GM18519 (cell line): Measurements from ENCODE around the gene SNTA1.
"Not testable (repeated sequence)": the region's sequence is repeated elsewhere in the genome, so short reads cannot be mapped to it uniquely, and the experiment has no call there.

ENCODE experiments used
- ATAC-seq: cut with Tn5 transposase; IDR thresholded peaks from one replicate; pipeline ENCODE4 v1.9.1; 2021; ENCODE audit warnings: mild to moderate bottlenecking, moderate library complexity; ENCODE audit not compliant: unreplicated experiment, low FRiP score

SNTA1 gene

DNA sequence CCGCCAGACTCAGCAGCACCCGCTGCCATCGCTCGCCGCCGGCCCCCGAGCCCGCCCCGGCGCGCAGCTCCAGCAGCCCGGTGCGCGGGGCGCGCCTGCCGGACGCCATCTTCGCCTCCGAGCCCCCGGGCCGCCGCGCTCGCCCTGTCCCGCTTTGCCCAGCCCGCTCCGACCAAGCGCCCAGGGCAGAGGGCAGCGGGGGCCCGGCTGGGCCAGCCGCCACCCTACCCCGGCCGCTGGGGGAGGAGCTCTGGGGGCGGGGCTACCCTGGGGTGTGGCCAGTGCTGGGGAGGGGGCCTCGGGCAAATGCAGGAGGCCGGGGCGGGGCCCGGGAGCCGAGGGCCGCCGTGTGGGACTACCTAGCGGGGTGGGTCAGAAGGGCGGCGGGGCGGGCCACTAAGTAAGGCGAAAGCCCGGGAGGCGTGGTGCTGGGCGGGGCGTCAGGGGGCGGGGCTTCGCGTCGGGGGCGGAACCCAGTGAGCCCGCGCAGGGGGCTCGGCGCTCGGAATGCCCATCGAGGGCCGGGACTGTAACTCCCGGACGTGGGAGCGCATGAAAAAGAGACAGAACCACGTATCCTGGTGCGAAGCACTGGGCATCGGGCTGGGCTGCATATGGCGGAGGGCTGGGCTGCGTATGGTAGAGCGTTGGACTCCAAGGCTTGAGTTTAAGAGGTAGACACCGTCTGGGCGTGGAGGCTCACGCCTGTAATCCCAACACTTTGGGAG lies at the start of gene SNTA1:
TSS of gene SNTA1 (minus strand) at position 252 of the 728 bp plus-strand sequence. CDS start at position 109, 143 bp downstream.
- no peak for ATAC-seq

DNA sequence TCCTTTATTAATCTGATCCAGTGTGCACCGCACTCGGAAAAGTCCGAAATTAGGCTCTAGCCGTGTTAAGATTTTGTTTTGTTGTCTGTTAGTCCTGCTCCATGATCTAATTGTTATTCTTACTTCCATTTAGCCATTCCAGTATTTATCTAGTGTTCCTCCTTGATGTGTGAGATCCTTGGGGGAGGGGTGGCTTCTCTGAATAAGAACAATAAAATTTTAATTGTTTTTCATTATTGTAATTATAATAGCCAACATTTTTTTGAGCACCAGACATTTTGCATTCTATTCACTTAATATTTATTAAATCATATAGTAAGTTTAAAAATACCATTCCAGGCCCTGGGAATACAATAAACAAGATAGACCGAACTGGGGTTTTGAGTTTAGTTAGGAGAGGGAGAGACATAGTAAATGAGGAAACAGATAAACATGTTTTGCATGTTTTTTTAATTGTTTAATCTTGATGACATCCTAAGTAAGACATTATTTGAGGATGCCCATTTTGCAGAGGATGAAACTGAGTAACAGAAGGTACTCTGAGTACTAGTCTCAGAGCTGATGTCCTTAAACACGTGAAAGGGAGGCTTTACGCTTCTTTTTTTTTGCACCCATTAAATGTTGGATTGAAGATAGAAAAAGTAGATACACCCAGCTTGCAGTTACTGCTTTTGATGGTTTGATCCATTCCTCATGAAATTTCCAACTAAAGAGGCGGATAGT lies 47.5 kb upstream of the SNTA1 start:
- no peak for ATAC-seq

DNA sequence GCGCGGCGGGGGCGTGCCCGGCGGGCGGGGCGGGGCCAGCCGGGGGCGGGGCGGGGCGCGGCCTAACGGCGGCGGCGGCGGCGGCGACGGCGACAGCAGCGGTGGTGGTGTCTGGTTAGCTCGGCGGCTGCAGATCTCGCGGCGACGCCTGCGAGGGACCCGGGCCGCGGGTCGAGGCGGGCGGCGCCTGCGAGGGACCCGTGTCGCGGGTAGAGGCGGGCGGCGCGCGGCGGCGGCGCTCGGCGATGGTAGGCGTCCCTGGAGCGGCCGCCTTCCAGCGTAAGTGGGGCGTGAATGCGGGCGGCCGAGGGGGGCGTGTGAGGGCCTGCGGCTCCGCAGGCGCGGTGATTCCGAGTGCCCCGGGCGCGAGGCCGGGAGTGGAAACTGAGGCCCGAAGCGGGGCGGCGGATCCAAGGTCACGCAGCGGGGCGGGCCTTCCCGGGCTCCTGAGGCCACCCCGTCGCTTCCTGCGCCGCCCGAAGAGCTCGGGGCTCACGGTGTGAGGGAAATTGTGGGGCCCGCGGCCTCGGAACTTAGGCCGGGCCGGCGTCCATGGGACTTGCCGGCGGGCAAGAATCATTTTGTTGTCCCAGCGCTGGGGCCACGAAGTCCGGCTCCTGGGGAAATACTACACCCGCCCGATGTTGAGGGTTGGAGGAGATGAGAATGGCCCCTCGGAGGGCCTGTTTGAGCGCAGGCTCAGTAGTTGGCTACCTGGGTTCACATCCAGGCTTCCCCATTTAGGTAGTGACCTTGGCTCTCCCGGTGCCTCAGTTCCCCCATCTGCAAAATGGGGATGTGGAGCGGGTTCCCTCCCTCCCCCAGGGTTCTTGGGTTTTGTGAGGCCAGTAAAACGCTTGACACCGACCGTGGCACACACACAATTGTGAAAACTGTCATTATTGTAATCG lies 46.7 kb upstream of the SNTA1 start, which contains the start of gene CBFA2T2:
TSS of gene CBFA2T2 (plus strand) at position 74 of the 911 bp plus-strand sequence. CDS start at position 246, 172 bp downstream.
- peak; percentile 62 for ATAC-seq

DNA sequence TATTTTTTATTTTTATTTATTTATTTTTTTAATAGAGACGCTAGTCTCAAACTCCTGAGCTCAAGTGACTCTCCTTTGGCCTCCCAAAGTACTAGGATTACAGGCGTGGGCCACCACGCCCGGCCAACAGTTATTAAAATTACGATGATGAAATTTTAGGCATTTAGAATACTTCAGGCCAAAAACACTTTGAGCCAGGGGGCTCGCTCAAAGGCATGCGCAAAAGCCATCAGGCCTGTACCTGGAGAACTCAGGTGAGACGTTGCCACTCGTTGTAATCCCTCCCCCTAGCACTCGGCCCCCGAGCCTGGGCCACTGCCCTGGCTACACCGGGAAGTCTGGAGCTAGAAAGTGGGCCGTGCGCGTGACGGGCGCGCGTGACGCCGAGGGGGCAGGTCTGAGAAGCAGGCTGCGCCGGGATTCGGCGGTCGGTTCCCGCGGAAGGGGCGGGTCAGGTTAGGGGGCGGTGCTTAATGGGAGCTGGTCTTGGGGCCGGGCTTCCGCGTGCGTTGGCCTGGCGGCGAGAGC lies 46.0 kb upstream of the SNTA1 start:
- ATAC-seq: peak; percentile 73

DNA sequence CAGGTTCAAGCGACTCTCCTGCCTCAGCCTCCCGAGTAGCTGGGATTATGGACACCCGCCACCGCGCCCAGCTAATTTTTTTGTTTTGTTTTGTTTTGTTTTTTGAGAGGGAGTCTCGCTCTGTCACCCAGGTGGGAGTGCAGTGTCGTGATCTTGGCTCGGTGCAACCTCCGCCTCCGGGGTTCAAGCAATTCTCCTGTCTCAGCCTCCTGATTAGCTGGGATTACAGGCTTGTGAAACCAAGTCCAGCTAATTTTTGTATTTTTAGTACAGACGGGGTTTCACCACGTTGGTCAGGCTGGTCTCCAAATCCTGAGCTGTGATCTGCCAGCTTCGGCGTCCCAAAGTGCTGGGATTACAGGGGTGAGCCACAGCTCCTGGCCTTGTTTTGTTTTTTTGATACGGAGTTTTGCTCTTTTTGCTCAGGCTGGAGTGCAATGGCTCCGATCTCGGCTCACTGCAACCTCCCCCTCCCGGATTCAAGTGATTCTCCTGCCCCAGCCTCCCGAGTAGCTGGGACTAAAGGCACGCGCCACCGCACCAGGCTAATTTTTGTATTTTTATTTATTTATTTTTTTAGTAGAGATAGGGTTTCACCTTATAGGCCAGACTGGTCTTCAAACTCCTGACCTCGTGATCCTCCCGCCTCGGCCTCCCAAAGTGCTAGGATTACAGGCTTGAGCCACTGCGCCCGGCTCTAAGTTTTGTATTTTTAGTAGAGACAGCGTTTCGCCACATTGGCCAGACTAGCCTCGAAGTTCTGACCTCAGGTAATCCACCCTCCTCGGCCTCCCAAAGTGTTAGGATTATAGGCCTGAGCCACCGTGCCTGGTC lies 45.3 kb upstream of the SNTA1 start:
- not testable (repeated sequence) for ATAC-seq

DNA sequence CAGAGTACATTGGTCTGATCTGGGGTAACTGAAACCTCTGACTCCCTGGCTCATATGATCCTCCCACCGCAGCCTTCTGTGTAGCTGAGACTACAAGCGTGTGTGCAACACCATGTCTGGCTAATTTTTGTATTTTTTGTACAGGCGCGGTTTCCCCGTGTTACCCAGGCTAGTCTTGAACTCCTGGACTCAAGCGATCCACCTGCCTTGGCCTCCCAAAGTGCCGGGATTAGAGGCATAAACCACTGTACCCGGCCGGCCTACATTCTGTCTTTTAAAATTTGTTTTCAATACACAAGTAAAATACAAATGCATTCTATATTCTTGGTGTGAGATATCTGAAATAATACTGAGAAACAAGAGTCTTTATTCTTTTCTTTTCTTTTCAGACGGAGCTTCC lies 44.6 kb upstream of the SNTA1 start:
- no peak for ATAC-seq

DNA sequence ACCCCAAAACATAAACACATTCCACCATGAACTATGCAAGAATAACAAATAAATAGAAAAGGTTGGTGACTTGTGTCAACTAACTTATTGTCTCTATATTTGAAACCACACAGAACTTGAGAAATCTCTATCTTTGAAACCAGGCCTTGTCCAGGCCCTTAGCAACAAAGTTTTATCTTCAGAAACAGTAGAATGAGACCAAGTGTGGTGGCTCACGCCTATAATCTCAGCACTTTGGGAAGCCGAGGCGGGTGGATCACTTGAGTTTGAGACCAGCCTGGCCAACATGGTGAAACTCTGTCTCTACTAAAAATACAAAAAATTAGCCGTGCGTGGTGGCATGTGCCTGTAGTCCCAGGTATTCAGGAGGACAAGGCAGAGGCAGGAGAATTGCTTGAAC lies 39.6 kb upstream of the SNTA1 start:
- ATAC-seq: not testable (repeated sequence)

DNA sequence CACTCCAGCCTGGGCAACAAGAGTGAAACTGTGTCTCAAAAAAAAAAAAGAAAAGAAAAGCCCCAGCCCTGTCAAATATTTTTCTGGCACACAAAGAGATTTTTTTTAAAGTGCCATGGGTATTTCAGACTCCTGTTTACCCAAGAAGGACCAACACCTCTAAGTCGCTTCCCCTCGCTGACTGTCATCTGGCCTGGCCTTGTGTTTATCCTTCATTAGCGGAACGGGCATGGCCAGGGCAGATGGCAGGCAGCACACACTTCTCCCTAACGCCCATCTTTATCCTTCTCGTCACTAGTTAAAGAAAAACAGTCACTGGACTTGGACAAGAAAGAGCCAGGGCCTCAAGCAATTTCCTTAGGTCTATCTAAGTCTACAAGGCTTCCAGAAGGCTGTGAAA lies 39.0 kb upstream of the SNTA1 start:
- no peak for ATAC-seq

DNA sequence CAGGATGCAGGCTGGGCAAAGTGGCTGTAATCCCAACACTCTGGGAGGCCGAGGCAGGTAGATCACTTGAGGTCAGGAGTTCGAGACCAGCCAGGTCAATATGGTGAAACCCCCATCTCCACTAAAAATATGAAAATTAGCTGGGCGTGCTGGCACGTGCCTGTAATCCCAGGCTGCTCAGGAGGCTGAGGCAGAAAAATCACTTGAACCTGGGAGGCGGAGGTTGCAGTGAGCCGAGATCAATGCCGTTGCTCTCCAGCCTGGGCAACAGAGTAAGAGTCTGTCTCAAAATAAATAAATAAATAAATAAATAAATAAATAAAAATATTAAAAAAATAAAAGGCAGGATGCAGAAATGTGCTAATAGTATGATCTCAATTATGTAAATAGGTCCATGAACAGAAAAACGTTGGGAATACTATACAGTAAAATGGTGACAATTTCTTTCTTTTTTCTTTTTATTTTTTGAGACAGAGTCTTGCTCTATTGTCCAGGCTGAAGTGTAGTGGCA lies 37.9 kb upstream of the SNTA1 start:
- ATAC-seq: no peak

DNA sequence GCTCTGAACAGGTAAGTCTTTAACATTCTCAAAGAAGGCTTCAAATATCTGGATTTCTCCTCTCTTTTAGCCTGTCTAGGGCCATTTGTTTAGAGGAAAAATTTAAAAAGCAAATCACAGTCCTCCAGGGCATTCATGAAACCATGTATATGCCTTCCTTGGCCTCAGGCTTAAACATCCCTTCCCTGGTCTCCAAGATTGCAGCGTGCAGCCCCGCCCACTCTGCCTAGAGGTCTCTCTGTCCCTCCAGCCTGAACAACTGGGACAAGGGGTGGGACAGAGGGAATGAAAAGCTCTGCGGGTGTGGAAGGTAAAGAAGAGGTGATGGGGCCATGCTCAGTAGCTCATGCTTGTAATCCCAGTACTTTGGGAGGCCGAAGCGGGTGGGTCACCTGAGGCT lies 36.5 kb upstream of the SNTA1 start:
- no peak for ATAC-seq

DNA sequence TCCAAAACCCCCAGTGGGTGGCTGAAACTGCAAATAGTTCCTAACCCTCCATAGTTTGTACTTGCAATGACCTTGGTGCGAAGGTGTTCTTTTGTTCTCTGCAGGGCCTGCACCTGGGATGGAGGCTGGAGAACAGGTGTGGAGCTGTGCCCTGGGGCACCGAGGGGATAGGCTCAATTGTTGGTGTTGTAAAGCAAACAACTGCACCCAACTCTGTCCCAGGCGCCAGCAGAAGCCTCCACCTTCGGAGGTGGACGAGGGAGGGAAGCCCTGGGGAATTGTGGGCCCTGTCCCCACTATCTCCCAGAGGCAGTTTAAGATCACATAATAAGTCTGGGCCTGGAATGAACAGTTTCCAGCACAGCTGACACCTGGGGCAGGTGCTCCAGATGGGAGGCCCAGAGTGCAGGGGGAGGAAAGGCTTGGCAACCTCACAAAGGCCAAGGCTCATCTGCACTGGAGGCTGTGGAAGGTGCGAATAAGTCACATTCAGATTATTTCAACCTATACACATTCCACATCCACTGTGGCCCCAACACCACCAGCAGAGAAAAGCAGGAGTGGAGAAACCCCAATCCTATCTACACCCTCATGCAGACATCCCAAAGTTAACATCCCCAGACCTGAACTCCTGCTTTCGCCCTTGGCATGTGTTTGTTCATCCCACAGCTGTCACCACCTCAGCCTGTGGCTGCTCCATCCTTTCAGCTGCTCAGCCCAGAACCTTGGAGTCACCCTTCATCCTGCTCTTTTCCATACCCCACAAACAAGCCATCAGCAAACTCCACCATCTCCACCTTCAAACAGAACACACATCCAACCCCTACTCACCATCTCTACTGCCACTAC lies 34.0 kb upstream of the SNTA1 start:
- ATAC-seq: no peak

DNA sequence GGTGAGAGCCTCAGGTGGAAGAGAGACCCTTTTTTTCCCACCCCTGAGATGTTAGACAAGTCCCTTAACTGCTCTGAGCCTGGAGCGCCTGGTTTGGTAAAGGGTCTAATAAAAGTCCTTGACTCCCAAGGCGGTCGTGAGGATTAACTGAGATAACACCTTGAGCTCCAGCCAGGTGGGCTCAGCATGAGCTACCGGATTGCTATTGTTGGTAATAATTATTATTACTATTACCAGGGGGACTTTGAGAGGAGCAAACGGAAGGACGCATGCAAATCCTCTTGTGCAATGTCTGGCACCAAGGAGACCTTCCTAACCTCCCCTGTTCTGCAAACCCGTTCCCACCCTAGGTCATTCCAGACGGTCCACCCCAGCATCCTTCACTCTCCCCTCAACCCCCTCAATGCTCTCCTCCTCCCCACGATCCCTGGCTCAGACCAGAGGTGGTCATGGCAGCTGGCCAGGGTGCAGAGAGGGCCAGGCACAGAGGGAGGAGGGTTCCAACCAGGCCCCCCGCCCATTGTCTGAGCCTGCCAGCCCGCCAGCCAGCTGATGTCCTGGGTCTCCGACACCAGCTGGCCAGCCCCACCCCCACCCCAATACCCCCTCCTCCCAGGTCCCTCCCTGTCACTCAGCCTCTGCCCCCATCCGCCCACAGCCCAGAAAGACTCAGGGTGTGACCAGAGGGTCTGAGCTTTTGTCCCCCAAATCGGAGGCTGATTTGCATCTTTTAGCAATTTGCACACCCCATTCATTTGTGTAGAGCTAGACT lies 32.0 kb upstream of the SNTA1 start:
- ATAC-seq: no peak

DNA sequence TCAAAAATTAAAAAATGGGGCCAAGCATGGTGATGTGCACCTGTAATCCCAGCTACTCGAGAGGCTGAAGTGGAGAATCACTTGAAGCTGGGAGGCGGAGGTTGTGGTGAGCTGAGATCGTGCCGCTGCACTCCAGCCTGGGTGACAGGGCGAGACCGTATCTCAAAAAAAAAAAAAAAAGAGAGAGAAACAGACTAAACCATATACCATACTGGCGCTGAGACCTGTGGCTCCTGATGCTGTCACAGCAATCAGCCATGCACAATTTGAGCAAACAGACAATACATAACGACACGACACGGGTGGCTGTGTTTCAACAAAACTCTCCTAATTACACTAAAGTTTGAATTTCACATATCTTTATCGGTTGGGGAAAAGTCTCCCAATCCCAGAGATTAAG lies 31.4 kb upstream of the SNTA1 start:
- no peak for ATAC-seq

DNA sequence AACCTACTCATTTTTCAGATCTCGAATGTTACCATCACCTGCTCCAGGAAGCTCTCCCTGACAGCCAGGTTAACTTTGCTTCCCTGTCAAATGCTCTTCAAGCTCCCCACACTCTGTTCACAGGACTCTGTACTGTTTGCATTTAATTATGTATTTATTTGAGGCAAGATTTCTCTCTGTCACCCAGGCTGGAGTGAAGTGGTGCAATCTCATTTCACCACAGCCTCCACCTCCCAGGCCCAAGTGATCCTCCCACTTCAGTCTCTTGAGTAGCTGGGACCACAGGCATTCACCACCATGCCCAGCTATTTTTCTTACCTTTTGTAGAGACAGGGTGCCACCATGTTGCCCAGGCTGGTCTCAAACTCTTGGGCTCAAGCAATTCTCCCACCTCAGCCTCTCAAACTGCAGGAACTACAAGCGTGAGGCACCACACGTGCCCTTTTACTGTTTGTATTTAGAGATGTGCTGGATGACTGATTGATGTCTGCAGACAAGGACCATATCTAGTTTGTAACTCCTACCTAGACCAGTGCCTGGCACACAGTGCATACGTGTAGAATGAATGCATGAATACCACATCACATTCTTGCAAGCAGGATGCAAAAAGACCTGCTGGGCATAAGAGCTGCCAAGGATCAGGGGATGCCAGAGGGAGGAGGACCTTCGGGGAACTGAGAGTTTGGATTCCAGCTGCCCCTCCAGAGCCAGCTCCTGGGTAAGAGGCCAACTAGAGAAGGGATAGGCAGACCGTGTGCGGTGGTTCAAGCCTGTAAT lies 30.7 kb upstream of the SNTA1 start:
- no peak for ATAC-seq

DNA sequence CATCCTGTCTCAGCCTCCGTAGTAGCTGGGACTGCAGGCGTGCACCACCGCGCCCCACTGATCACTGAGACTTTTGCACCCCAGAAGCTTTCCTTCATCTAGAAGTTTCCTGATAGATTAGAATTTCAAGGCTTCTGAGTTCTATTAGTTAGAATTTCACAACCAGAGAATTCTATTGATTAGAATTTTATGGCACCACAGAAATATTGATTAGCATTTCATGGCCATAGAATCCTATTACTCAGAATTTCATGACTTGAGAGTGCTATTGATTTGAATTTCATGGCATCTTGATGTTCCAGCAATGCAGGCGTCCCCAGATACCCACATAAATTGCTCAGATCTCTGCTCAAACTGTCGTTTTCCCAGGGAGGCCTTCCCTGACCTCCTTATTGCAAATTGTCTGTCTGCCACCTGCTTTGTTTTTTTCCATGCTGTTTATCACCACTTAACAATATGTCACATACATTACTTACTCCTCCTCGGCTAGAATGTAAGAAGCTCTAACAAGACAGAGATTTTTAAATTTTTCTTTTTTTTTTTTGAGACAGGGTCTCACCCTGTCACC lies 29.4 kb upstream of the SNTA1 start:
- ATAC-seq: no peak

DNA sequence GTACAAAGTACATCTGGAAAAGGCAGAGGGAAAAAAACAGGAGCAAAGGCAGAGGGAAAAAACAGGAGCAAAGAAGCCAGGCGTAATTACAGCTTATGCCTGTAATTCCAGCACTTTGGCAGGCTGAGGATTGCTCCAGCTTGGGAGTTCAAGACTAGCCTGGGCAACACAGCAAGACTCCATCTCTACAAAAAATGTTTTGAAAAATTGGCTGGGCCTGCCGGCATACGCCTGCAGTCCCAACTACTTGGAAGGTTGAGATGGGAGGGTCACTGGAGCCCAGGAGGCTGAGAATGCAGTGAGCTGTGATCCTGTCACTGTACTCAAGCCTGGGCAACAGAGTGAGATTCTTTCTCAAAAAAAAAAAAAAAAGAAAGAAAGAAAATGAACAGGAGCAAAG lies 27.3 kb upstream of the SNTA1 start:
- ATAC-seq: no peak

DNA sequence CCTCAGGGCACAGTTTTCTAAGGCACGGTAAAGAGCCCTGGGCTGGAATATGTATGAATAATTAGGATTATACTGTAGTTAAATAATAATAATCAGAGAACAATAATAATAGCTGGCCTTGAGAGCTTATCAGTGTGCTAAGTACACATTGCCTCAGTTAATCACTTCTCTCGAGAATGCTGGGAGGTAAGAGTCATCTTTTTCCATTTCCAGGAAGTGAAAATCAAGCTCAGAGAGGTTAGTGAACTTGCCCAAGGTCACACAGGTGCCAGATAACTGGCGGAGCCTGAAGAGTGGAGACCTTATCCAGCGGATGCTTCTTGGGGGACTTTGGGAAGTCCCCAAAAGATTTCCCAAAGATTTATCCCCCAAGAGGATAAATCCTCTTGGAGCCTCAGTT lies 26.9 kb upstream of the SNTA1 start:
- no peak for ATAC-seq
